Measurements from ENCODE around the gene B4GALT1. TPM values are rescaled to one million over a fixed set of nuclear protein-coding genes. Genes with fewer than 3 reads are reported as not detected.

Gene B4GALT1
- total and polyA plus RNA-seq, 2 donors (not counting 1 experiment from before 2014, with no cell fraction given): 24.1 to 64.8 TPM

GRCh38 chr9:33168941-33169544 is 1.9 kb upstream of the B4GALT1 start:
- Histone ChIP-seq H3K4me1 (ENCODE audit: control insufficient read depth, extremely low read depth, insufficient read depth, low read length) (peaks cover under 1% of the 10 kb centered on the region), H3K27me3 (ENCODE audit: control insufficient read depth, insufficient read depth, low read length) (no peaks in the 10 kb centered on the region), H3K36me3 (ENCODE audit: control insufficient read depth, insufficient read depth, low read length) (no peaks in the 10 kb centered on the region), H3K79me2 (ENCODE audit: control insufficient read depth, insufficient read depth, low read length) (peaks cover 29% of the 10 kb centered on the region), H4K20me1 (ENCODE audit: control insufficient read depth, extremely low read depth, insufficient read depth, low read length) (no peaks in the 10 kb centered on the region), H3K4me2 (ENCODE audit: extremely low read depth, insufficient read depth, low read length) (no peak overlapping the region), H3K9ac (ENCODE audit: insufficient read depth, low read length) (no peak overlapping the region), H3K27ac (ENCODE audit: insufficient read depth, low read length) (no peak overlapping the region), H3K4me3 (replicated peaks in 1 of 4; ENCODE audit: control extremely low read depth in 1 of 4, insufficient read depth in 1 of 4, low read depth in 3 of 4, low read length in 4 of 4) (no peak overlapping the region), H3K9me3 (ENCODE audit: control insufficient read depth, insufficient read depth, low read depth, low read length) (no peaks in the 10 kb centered on the region), H2AFZ (ENCODE audit: low read length) (no peak overlapping the region)
- TF ChIP-seq EZH2 (IDR thresholded peaks at IDR 0.05; ENCODE audit: low read length, missing control alignments) (no peak), CTCF (conservative IDR thresholded peaks at IDR 0.05 in 1 of 2, IDR thresholded peaks at IDR 0.05 in 1 of 2; ENCODE audit: low read depth in 1 of 2, low read length in 2 of 2) (no peak)
- no peak for DNase-seq (ENCODE audit: low read depth in 2 of 2)

DNA sequence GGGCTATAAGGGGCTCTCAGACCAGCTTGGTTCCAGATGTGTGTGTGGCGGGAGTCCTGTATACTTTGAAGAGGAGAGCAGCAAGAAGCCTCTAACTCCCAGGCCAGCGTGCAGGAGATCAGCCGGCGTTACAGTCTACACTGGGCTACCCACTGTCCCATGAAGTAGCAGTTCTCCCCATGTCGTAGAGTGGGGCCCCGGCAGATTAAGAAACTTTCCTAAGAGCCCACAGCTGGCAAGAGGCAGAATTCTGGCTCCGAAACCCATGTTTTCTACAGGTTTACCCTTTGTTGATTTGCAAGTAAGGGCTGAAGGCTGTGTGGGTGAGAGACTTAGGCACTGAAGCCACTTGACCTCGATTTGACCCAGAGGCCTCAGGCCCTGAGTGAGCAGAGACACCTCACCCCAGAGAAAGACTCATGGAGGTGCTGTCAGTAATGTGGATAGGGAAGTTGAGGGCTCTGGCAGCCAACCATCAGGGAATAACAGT is 881 bp upstream of the B4GALT1 start:
- Histone ChIP-seq H3K27ac (ENCODE audit: insufficient read depth, low read length) (peak overlapping the region; percentile 63), H4K20me1 (ENCODE audit: control insufficient read depth, extremely low read depth, insufficient read depth, low read length) (no peaks in the 10 kb centered on the region), H3K4me2 (ENCODE audit: extremely low read depth, insufficient read depth, low read length) (peak overlapping the region; percentile 69), H3K9me3 (ENCODE audit: control insufficient read depth, insufficient read depth, low read depth, low read length) (no peaks in the 10 kb centered on the region), H3K79me2 (ENCODE audit: control insufficient read depth, insufficient read depth, low read length) (peaks cover 40% of the 10 kb centered on the region), H3K9ac (ENCODE audit: insufficient read depth, low read length) (no peak overlapping the region), H2AFZ (ENCODE audit: low read length) (peak overlapping the region; percentile 58), H3K4me3 (replicated peaks in 1 of 4; ENCODE audit: control extremely low read depth in 1 of 4, insufficient read depth in 1 of 4, low read depth in 3 of 4, low read length in 4 of 4) (peak overlapping the region in 3 of 4 experiments; percentile 35 to 59 (median 47)), H3K27me3 (ENCODE audit: control insufficient read depth, insufficient read depth, low read length) (no peaks in the 10 kb centered on the region), H3K4me1 (ENCODE audit: control insufficient read depth, extremely low read depth, insufficient read depth, low read length) (peaks cover 9% of the 10 kb centered on the region), H3K36me3 (ENCODE audit: control insufficient read depth, insufficient read depth, low read length) (no peaks in the 10 kb centered on the region)
- TF ChIP-seq EZH2 (IDR thresholded peaks at IDR 0.05; ENCODE audit: low read length, missing control alignments): no peak
- TF ChIP-seq CTCF (conservative IDR thresholded peaks at IDR 0.05 in 1 of 2, IDR thresholded peaks at IDR 0.05 in 1 of 2; ENCODE audit: low read depth in 1 of 2, low read length in 2 of 2): no peak
- no peak for DNase-seq (ENCODE audit: low read depth in 2 of 2)

GRCh38 chr9:33166231-33167083 is 679 bp downstream of the B4GALT1 start:
- TF ChIP-seq CTCF (conservative IDR thresholded peaks at IDR 0.05 in 1 of 2, IDR thresholded peaks at IDR 0.05 in 1 of 2; ENCODE audit: low read depth in 1 of 2, low read length in 2 of 2) (no peak), EZH2 (IDR thresholded peaks at IDR 0.05; ENCODE audit: low read length, missing control alignments) (no peak)
- H3K9ac ChIP-seq (ENCODE audit: insufficient read depth, low read length): peak overlapping the region; percentile 90

More at GRCh38 chr9:33166231-33167083, 679 bp downstream of the B4GALT1 start:
- Histone ChIP-seq H4K20me1 (ENCODE audit: control insufficient read depth, extremely low read depth, insufficient read depth, low read length) (no peaks in the 10 kb centered on the region), H3K4me1 (ENCODE audit: control insufficient read depth, extremely low read depth, insufficient read depth, low read length) (peaks cover 24% of the 10 kb centered on the region), H3K4me3 (replicated peaks in 1 of 4; ENCODE audit: control extremely low read depth in 1 of 4, insufficient read depth in 1 of 4, low read depth in 3 of 4, low read length in 4 of 4) (peak overlapping the region; percentile 80 to 98 (median 86)), H3K79me2 (ENCODE audit: control insufficient read depth, insufficient read depth, low read length) (peaks cover 55% of the 10 kb centered on the region), H3K27me3 (ENCODE audit: control insufficient read depth, insufficient read depth, low read length) (no peaks in the 10 kb centered on the region), H3K27ac (ENCODE audit: insufficient read depth, low read length) (peak overlapping the region; percentile 91), H3K36me3 (ENCODE audit: control insufficient read depth, insufficient read depth, low read length) (no peaks in the 10 kb centered on the region), H3K9me3 (ENCODE audit: control insufficient read depth, insufficient read depth, low read depth, low read length) (no peaks in the 10 kb centered on the region), H2AFZ (ENCODE audit: low read length) (no peak overlapping the region), H3K4me2 (ENCODE audit: extremely low read depth, insufficient read depth, low read length) (peak overlapping the region; percentile 97)
- peak in 1 of 2 donors; percentile 31 for DNase-seq (ENCODE audit: low read depth in 2 of 2)
